ENCODE data around the gene UBE2D4. TPM values are rescaled to one million over a fixed set of nuclear protein-coding genes. Genes with fewer than 3 reads are reported as not detected.

Gene UBE2D4
- total RNA-seq, 1 experiment from 2014 or later, result 11.8 TPM

DNA sequence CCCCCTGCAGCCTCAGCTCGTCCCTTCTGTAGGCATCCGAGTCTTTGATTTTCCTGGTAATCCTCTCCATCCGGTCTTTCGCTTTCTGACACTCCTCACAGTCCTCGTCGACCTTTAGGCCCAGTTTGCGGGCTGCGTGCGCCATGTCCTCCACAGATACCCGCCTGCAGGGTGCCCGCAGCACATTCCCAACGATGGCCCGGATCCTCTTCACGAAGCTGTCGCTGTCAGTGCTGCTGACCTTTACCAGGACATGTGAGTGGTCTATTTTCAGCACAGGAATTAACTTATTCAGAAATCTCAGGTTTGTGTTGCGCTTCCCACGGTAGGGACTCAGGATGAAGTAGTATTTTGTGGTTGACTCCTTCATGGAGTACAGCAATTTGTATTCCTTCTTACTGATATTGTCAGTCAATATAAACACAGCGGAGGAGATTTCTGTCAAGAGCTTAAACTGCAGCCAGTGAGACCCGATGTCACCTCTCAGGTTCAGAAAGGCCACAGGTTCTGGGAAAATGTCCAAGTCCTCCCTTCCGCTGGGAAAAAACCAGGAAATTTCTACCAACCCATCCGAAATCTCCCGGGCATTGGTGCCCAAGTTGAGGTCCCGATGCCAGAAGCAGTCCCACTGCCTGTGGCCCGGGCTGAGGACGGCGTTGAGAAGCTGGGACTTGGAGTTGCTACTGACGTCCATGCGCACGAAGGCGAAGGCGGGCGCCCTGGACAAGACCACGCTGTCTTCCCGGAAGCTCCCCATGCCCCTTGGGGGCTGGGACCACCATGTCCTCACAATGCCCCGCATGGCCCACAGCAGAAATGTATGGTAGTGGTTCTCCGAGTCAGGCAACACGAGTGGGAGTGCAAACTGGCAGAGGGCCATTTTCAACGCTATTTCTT is 48.0 kb upstream of the UBE2D4 start:
- intact Hi-C loops (cut with micrococcal nuclease; ENCODE audit: unreplicated experiment), result no loop called here
- Histone ChIP-seq H3K27ac (ENCODE audit: low read depth, low read length, poor library complexity, severe bottlenecking) (no peak overlapping the region), H3K4me3 (ENCODE audit: low read depth, low read length, poor library complexity, severe bottlenecking) (no peak overlapping the region), H3K27me3 (replicated peaks; ENCODE audit: insufficient read depth, low read depth, low read length, poor library complexity) (no peaks in the 10 kb centered on the region), H3K9me3 (ENCODE audit: low read depth, low read length, poor library complexity, severe bottlenecking) (no peaks in the 10 kb centered on the region), H3K36me3 (ENCODE audit: insufficient read depth, low read length, poor library complexity, severe bottlenecking) (peaks cover 47% of the 10 kb centered on the region), H3K4me1 (ENCODE audit: insufficient read depth, low read length, poor library complexity, severe bottlenecking) (no peaks in the 10 kb centered on the region)
- POLR2A ChIA-PET (ENCODE audit: low non-redundant PET), result no interaction called here
- DNase-seq (ENCODE audit: low spot score), result no peak
- no peak for TF ChIP-seq EZH2 (IDR thresholded peaks at IDR 0.05; ENCODE audit: borderline replicate concordance, low read depth, low read length, poor library complexity, severe bottlenecking)
- TF ChIP-seq, protein P1, sequence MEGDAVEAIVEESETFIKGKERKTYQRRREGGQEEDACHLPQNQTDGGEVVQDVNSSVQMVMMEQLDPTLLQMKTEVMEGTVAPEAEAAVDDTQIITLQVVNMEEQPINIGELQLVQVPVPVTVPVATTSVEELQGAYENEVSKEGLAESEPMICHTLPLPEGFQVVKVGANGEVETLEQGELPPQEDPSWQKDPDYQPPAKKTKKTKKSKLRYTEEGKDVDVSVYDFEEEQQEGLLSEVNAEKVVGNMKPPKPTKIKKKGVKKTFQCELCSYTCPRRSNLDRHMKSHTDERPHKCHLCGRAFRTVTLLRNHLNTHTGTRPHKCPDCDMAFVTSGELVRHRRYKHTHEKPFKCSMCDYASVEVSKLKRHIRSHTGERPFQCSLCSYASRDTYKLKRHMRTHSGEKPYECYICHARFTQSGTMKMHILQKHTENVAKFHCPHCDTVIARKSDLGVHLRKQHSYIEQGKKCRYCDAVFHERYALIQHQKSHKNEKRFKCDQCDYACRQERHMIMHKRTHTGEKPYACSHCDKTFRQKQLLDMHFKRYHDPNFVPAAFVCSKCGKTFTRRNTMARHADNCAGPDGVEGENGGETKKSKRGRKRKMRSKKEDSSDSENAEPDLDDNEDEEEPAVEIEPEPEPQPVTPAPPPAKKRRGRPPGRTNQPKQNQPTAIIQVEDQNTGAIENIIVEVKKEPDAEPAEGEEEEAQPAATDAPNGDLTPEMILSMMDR (conservative IDR thresholded peaks at IDR 0.05; ENCODE audit: low read depth, low read length), result no peak
- BruUV-seq (replicated peaks), result no TSS peak
- CTCF ChIA-PET, result no interaction called here

DNA sequence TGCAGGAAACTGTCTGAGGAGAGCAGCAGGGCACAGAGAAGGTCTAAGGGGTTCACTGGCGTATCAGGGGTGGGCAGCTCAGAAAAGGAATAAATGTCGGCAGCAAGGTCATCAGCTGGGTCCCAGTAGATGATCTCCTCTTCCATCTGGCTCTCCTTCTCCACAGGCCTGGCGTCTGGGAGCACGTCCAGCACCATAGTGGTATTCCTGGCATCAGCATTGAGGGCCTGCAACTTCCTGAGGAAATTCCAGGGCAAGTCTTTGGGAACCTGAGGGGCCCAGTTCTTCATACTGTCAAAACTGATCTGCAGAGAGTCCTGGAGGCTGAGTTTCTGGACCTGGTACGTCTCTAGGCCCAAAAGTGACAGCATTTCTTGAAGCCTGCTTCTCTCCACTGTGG is 47.4 kb upstream of the UBE2D4 start:
- POLR2A ChIA-PET (ENCODE audit: low non-redundant PET), result no interaction called here
- no peak for DNase-seq (ENCODE audit: low spot score)
- Histone ChIP-seq H3K27me3 (replicated peaks; ENCODE audit: insufficient read depth, low read depth, low read length, poor library complexity) (no peaks in the 10 kb centered on the region), H3K4me1 (ENCODE audit: insufficient read depth, low read length, poor library complexity, severe bottlenecking) (no peaks in the 10 kb centered on the region), H3K36me3 (ENCODE audit: insufficient read depth, low read length, poor library complexity, severe bottlenecking) (peaks cover 47% of the 10 kb centered on the region), H3K4me3 (ENCODE audit: low read depth, low read length, poor library complexity, severe bottlenecking) (no peak overlapping the region), H3K27ac (ENCODE audit: low read depth, low read length, poor library complexity, severe bottlenecking) (no peak overlapping the region), H3K9me3 (ENCODE audit: low read depth, low read length, poor library complexity, severe bottlenecking) (no peaks in the 10 kb centered on the region)
- BruUV-seq (replicated peaks), result no TSS peak
- CTCF ChIA-PET, result no interaction called here
- intact Hi-C loops (cut with micrococcal nuclease; ENCODE audit: unreplicated experiment), result no loop called here
- TF ChIP-seq, protein P1 (conservative IDR thresholded peaks at IDR 0.05; ENCODE audit: low read depth, low read length), result no peak
- TF ChIP-seq EZH2 (IDR thresholded peaks at IDR 0.05; ENCODE audit: borderline replicate concordance, low read depth, low read length, poor library complexity, severe bottlenecking), result no peak

DNA sequence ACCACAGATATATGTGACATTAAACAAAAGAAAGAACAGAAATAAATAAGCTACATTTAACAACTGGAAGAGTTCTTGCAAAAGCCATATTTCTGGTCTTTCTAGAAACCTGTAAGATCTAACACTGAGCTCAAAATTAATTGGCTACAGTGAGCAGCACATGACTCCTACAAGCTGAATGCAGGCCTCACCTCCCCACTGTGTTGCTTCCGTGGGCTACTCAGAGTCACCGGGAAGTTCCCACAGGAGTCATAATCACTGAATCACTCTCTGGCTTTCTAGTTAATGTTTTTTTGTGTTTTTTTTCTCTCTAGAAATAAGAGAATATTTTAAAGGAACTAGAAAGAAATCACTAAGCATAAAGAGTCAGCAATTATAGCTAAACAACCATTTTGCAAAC is 46.8 kb upstream of the UBE2D4 start:
- H3K27me3 ChIP-seq (replicated peaks; ENCODE audit: insufficient read depth, low read depth, low read length, poor library complexity), result no peaks in the 10 kb centered on the region
- TF ChIP-seq EZH2 (IDR thresholded peaks at IDR 0.05; ENCODE audit: borderline replicate concordance, low read depth, low read length, poor library complexity, severe bottlenecking), result no peak
- TF ChIP-seq, protein P1 (conservative IDR thresholded peaks at IDR 0.05; ENCODE audit: low read depth, low read length), result no peak
- BruUV-seq (replicated peaks), result no TSS peak
- H3K4me1 ChIP-seq (ENCODE audit: insufficient read depth, low read length, poor library complexity, severe bottlenecking), result no peaks in the 10 kb centered on the region
- no peak for DNase-seq (ENCODE audit: low spot score)
- peaks cover 47% of the 10 kb centered on the region for H3K36me3 ChIP-seq (ENCODE audit: insufficient read depth, low read length, poor library complexity, severe bottlenecking)
- ChIA-PET CTCF (no interaction called here), POLR2A (ENCODE audit: low non-redundant PET) (no interaction called here)
- H3K27ac ChIP-seq (ENCODE audit: low read depth, low read length, poor library complexity, severe bottlenecking), result no peak overlapping the region
- H3K4me3 ChIP-seq (ENCODE audit: low read depth, low read length, poor library complexity, severe bottlenecking), result no peak overlapping the region
- intact Hi-C loops (cut with micrococcal nuclease; ENCODE audit: unreplicated experiment), result no loop called here
- H3K9me3 ChIP-seq (ENCODE audit: low read depth, low read length, poor library complexity, severe bottlenecking), result no peaks in the 10 kb centered on the region
